ENCODE data around the gene PACSIN2.
"Not testable (repeated sequence)": the region's sequence is repeated elsewhere in the genome, so short reads cannot be mapped to it uniquely, and the experiment has no call there.

The PACSIN2 gene

GRCh38 chr22:43014869-43015676 lies at the start of gene PACSIN2:
TSS of gene PACSIN2 (minus strand) at chr22:43015149. CDS start at chr22:42912080, 103,069 bp downstream.
- DNase-seq = peak; percentile 92

DNA sequence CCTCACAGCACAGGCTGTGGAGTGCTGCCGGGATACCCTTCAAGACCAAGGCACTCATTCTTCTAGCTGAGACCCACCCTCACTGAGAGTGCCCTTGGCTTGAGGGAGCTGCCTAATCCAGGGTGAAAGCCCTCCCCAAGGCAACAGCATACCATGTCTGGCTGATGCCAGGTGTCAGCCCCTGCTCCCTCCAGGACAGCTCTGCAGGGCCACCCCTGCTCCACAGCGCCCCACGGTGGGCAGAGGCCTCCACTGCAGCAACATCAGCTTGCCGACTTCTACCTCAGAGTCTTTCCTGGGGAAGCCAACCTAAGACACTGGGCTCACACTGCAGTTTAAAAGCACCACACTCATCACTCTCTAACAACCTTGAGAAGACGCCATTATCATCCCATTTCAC lies 45.2 kb upstream of the PACSIN2 start:
- DNase-seq = no peak

DNA sequence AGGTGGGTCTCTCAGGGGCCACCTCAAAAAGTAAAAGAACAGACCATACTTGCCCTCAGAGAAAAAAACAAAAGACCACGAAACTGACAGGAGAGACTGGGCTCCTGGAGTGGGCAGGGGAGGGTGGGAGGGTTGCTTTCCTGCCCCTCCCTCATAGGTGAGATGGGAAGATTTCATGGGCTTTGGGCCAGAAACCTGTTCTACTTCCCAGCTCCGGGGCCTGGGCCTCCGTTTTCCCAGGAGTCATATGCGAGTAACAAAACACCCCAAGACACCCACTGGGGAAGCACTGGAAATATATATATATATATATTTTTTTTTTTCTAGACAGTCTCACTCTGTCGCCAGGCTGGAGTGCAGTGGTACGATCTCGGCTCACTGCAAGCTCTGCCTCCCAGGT lies 42.7 kb upstream of the PACSIN2 start:
- DNase-seq = no peak

- DNase-seq = no peak
Observed at GRCh38 chr22:43053176-43053575, 38.2 kb upstream of the PACSIN2 start.

GRCh38 chr22:43050995-43051394 lies 36.0 kb upstream of the PACSIN2 start:
- DNase-seq = no peak

GRCh38 chr22:43047605-43048004 lies 32.7 kb upstream of the PACSIN2 start:
- DNase-seq = no peak

DNA sequence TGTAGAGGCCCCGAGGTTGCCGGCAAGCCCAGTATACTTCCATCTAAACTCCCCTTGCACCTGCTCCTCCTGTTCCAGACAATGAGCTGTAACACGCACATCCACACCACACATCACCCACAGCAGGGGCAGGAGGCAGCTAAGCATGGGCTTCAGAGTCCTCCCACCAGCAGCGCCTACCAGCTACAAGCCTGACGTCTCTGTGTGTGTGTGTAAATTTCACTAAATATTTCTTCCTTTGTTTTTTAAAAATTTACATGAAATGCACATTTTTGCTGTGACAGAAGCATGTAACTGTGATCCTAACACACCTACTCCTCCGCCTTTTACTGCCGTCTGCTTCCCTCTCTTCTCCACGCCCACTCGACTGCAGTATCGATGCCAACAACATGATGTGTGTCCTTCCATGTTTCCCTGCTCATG lies 29.4 kb upstream of the PACSIN2 start:
- DNase-seq = no peak

DNA sequence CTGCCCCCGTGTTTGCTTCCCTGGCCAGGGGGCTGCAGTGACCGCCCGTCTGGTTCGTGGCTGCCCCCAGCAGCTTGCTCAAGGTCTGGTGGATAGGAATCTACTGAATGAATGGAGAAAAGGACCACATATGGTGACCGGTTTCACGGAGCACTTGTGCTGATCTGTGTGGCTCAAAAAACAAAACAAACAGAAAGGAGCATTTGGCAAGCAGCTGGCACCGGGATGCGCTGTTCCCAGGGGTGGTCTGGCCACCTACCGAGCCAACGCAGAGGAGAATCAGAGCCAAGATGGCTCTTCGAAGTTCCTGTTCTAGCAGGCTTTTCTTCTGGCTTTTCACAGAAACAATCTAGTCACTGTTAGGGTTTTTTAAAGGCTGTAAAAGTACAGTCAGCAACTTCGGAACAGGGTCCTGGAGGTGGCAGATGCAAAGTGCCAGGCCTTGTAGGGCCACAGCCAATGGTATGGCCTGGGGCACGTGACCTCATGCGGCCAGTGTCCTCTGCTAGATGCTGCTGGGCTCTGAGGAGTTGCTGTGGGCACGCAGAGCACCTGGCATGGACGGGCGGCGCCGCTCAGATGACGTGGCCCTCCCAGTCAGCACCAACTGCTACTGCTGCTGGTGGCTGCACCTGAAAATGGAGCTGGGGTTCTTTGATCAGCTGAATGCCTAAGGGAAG lies 27.3 kb upstream of the PACSIN2 start:
- no peak for DNase-seq

DNA sequence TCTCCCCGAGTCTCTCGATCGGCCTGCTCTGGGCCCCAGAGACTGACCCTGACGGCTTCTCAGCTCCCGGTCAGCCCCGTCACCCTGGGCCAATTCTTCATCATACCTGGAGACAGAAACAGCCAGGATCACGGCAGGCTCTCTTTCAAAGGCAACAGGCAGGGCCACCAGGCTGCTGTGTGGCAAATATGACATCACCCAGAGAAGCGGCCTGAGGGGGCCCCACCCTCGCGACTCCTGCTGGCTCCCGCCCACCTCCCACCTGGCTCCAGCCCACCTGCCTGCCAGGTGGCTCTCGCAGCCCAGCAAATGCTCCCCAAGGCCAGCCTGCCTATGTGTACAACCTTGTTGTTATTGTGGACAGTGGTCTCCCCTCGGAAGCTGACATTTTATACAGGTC lies 24.9 kb upstream of the PACSIN2 start:
- no peak for DNase-seq

DNA sequence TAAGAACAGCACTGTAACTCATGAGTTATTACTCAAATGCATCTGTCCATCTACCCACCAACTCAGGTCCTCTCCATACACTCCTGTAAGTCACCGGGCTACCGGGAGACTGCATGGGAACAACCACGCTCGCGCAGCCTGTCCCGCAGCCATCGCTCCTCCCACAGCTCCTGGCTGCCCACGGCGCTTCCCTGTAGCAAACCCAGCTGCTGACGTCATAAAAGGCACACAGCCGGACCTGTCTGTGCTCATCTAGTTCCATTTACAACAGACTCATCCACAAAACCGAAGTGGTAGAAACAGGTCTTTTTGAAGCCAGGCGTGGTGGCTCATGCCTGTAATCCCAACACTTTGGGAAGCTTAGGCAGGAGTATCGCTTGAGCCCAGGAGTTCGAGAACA lies 23.4 kb upstream of the PACSIN2 start:
- no peak for DNase-seq

GRCh38 chr22:43036282-43036829 lies 21.4 kb upstream of the PACSIN2 start:
- no peak for DNase-seq

GRCh38 chr22:43035250-43035649 lies 20.3 kb upstream of the PACSIN2 start:
- DNase-seq = no peak

DNA sequence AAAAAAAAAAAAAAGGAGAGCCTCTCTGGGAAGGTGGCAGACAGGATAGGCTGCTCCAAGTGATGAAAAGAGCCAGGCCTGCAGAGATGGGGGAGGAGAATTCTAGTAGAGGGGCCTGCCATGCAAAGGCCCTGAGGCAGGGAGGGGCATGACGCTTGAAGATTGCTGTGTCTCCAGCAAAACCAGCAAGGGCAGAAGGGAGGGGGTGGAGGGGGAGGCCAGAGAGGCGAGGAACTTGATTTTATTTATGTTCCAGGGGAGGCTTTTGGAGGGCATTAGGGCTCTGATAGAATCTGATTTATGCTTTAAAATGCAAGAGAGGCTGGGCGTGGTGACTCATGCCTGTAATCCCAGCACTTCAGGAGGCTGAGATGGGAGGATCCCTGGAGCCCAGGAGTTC lies 16.7 kb upstream of the PACSIN2 start:
- DNase-seq = no peak

DNA sequence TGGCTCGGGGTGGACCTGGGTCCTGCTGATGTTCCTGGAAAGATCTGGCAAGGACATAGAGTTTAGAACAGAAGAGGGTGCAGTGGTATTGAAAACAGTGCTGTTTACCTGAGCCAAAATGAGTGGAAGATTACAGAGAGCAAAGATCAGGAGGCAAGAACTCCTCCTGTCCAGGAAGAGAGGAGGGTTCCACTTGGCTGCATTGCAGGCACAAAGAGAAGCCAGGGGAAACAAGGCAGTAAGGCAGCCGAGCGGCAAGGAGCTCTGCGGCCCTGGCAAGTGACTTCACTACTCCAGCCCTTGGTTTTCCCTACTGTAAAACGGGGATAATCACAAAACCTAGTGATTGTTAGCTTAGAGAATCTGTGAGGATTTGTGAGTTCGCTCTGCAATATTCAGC lies 3.7 kb upstream of the PACSIN2 start:
- no peak for DNase-seq

- no peak for DNase-seq
Observed at GRCh38 chr22:43017525-43018460, 2.8 kb upstream of the PACSIN2 start.

DNA sequence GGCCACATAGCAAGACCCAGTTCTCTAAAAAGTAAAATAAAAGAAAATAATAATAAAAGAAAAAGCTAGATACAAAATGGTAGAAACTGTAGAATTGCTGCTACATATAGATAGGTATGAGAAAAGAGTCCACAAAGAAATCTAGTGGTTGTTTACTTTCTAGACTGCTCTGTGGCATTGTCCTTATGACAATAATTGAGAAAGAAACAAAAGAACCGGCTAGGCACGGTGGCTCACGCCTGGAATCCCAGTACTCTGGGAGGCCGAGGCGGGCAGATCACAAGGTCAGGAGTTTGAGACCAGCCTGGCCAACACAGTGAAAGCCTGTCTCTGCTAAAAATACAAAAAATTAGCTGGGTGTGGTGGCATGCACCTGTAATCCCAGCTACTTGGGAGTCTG lies 1.2 kb upstream of the PACSIN2 start:
- not testable (repeated sequence) for DNase-seq

DNA sequence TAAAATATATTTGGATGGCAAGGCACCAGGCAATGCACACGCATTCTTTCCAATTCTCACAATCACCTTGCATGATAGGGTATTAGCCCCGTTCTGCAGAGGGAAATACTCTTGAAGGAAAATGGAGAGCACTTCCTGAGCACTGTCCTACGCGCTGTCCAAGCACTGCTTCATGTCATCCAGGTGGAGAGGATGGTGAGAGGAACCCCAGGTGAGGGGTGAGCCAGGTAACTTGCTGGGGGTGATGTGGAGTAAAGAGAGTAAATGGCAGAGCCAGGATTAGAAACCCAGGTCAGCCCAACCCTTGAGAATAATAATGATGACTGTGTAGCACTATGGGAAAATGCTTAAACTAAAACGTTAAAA lies 711 bp upstream of the PACSIN2 start:
- no peak for DNase-seq

DNA sequence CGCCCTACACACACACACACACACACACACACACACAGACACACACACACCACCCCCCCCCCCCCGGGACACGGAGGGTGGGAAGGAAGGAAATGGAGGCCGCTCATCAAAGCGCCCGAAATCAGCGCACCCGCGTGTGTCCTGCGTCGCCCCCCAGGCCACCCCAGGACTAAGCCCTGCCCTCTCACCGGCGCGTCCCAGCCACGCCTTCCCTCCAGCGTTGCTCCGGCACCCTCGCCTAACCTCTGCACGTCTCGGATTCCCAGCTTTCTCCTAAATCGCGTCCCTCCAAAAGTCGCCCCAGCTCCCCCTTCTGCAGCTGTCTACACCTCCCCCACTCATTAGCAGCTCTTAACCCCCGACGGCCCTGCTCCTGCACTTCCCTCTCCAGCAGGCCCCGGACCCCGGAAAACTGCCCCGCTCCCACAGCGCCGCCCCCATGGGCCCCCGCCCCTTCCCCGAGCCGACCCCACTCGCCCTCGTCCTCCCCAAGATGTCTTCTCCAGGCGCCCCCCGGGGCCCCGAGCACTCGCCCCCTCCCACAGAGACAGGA lies 557 bp downstream of the PACSIN2 start:
- no peak for DNase-seq

- DNase-seq = peak; percentile 49
Observed at GRCh38 chr22:43013355-43014315, 1.3 kb downstream of the PACSIN2 start.

GRCh38 chr22:43012390-43012789 lies 2.6 kb downstream of the PACSIN2 start:
- DNase-seq = no peak

GRCh38 chr22:43011079-43011478 lies 3.9 kb downstream of the PACSIN2 start:
- no peak for DNase-seq

DNA sequence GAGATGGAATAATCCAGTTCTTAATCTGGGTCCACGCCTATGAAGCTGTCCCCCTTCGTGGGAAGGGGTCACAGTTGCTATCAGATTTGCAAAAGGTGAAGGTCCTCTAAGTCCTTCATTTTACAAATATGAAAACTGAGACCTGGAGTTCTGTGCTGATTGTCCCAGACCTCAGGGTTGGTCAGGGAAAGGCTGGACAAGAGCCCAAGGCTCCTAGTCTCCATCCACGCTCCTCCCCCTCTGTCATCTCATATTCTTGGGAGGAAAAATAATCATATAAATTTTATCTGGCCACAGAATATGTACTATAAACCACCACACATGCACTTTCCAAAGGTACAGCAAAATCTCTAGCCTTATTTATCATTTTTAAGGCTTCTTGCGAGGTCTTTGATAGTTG lies 5.5 kb downstream of the PACSIN2 start:
- DNase-seq = no peak

All from GF-D8 (cell line).